Neuron (in vitro differentiated cells): ENCODE results near the gene GUK1.

ENCODE experiments used
- H2AFZ ChIP-seq: one replicate; pipeline ENCODE4 v1.6.1; 2013; ENCODE audit warnings: low read depth, mild to moderate bottlenecking, inconsistent platforms, low read length, moderate library complexity
- H3K27me3 ChIP-seq: one replicate; pipeline ENCODE4 v1.6.1; 2013; ENCODE audit warnings: low read length; ENCODE audit not compliant: insufficient read depth
- H3K36me3 ChIP-seq: one replicate; pipeline ENCODE4 v1.6.1; 2013; ENCODE audit warnings: low read length; ENCODE audit not compliant: insufficient read depth
- H3K4me1 ChIP-seq: one replicate; pipeline ENCODE4 v1.6.1; 2013; ENCODE audit warnings: low read length; ENCODE audit not compliant: insufficient read depth
- H3K4me3 ChIP-seq: 2 replicates; pipeline ENCODE4 v1.5.1; 2013; ENCODE audit warnings: mild to moderate bottlenecking, low read length, moderate library complexity
- H3K9me3 ChIP-seq: one replicate; pipeline ENCODE4 v1.6.1; 2013; ENCODE audit warnings: low read length

GUK1 gene

GRCh38 chr1:228152097-228152917 is 12.2 kb downstream of the GUK1 start:
- Histone ChIP-seq H2AFZ (no peak overlapping the region), H3K36me3 (peaks cover 12% of the 10 kb centered on the region), H3K27me3 (no peaks in the 10 kb centered on the region), H3K9me3 (no peaks in the 10 kb centered on the region), H3K4me1 (peaks cover 14% of the 10 kb centered on the region), H3K4me3 (no peak overlapping the region)

GRCh38 chr1:228152918-228153258 is 12.8 kb downstream of the GUK1 start:
- H2AFZ ChIP-seq, result no peak overlapping the region
- no peaks in the 10 kb centered on the region for H3K27me3 ChIP-seq
- no peak overlapping the region for H3K4me3 ChIP-seq
- H3K4me1 ChIP-seq, result peaks cover 14% of the 10 kb centered on the region
- H3K36me3 ChIP-seq, result peaks cover 7% of the 10 kb centered on the region
- H3K9me3 ChIP-seq, result no peaks in the 10 kb centered on the region

- Histone ChIP-seq H3K4me1 (peaks cover 10% of the 10 kb centered on the region), H3K36me3 (no peaks in the 10 kb centered on the region), H3K4me3 (no peak overlapping the region), H3K9me3 (no peaks in the 10 kb centered on the region), H3K27me3 (no peaks in the 10 kb centered on the region), H2AFZ (no peak overlapping the region)
Observed at GRCh38 chr1:228154021-228154669, 14.1 kb downstream of the GUK1 start.

GRCh38 chr1:228154670-228155571 is 14.8 kb downstream of the GUK1 start:
- H3K9me3 ChIP-seq, result no peaks in the 10 kb centered on the region
- H3K4me3 ChIP-seq, result no peak overlapping the region
- no peak overlapping the region for H2AFZ ChIP-seq
- H3K4me1 ChIP-seq, result peaks cover 2% of the 10 kb centered on the region
- no peaks in the 10 kb centered on the region for H3K36me3 ChIP-seq
- H3K27me3 ChIP-seq, result no peaks in the 10 kb centered on the region

- Histone ChIP-seq H3K27me3 (no peaks in the 10 kb centered on the region), H3K36me3 (no peaks in the 10 kb centered on the region), H3K4me1 (no peaks in the 10 kb centered on the region), H3K4me3 (no peak overlapping the region), H3K9me3 (no peaks in the 10 kb centered on the region), H2AFZ (no peak overlapping the region)
Observed at GRCh38 chr1:228155596-228156514, 15.8 kb downstream of the GUK1 start.

- no peak overlapping the region for H2AFZ ChIP-seq
- no peaks in the 10 kb centered on the region for H3K4me1 ChIP-seq
- H3K9me3 ChIP-seq, result no peaks in the 10 kb centered on the region
- H3K36me3 ChIP-seq, result no peaks in the 10 kb centered on the region
- no peaks in the 10 kb centered on the region for H3K27me3 ChIP-seq
- H3K4me3 ChIP-seq, result no peak overlapping the region
Observed at GRCh38 chr1:228156515-228156881, 16.4 kb downstream of the GUK1 start.

GRCh38 chr1:228156941-228157728 is 17.1 kb downstream of the GUK1 start:
- Histone ChIP-seq H3K36me3 (no peaks in the 10 kb centered on the region), H3K9me3 (no peaks in the 10 kb centered on the region), H3K4me1 (no peaks in the 10 kb centered on the region), H2AFZ (no peak overlapping the region), H3K4me3 (no peak overlapping the region), H3K27me3 (no peaks in the 10 kb centered on the region)

- H3K36me3 ChIP-seq, result no peaks in the 10 kb centered on the region
- H3K27me3 ChIP-seq, result no peaks in the 10 kb centered on the region
- H2AFZ ChIP-seq, result no peak overlapping the region
- no peaks in the 10 kb centered on the region for H3K9me3 ChIP-seq
- H3K4me1 ChIP-seq, result no peaks in the 10 kb centered on the region
- no peak overlapping the region for H3K4me3 ChIP-seq
Observed at GRCh38 chr1:228157729-228158126, 17.6 kb downstream of the GUK1 start.

GRCh38 chr1:228158151-228159007 is 18.3 kb downstream of the GUK1 start:
- Histone ChIP-seq H3K27me3 (no peaks in the 10 kb centered on the region), H3K4me1 (no peaks in the 10 kb centered on the region), H3K4me3 (no peak overlapping the region), H2AFZ (no peak overlapping the region), H3K36me3 (no peaks in the 10 kb centered on the region), H3K9me3 (no peaks in the 10 kb centered on the region)

- Histone ChIP-seq H3K36me3 (no peaks in the 10 kb centered on the region), H3K4me1 (no peaks in the 10 kb centered on the region), H2AFZ (no peak overlapping the region), H3K4me3 (no peak overlapping the region), H3K9me3 (no peaks in the 10 kb centered on the region), H3K27me3 (no peaks in the 10 kb centered on the region)
Observed at GRCh38 chr1:228159008-228159665, 19.1 kb downstream of the GUK1 start.

- peaks cover 2% of the 10 kb centered on the region for H3K4me1 ChIP-seq
- no peak overlapping the region for H2AFZ ChIP-seq
- no peaks in the 10 kb centered on the region for H3K27me3 ChIP-seq
- no peaks in the 10 kb centered on the region for H3K36me3 ChIP-seq
- H3K9me3 ChIP-seq, result no peaks in the 10 kb centered on the region
- H3K4me3 ChIP-seq, result no peak overlapping the region
Observed at GRCh38 chr1:228160201-228160761, 20.2 kb downstream of the GUK1 start.
